Spleen (tissue), 11 donors: Measurements from ENCODE around the gene TDRD7. TPM values are rescaled to one million over a fixed set of nuclear protein-coding genes. Genes with fewer than 3 reads are reported as not detected.

ENCODE experiments used
- DNase-seq: peaks from one replicate; pipeline ENCODE4 v3.0.0-alpha.2; 2020
- H3K27ac ChIP-seq, 8 donors: fragments of 200-600 bp; sonication (generic) in 7 of 8; 1 replicate in 4 of 8; 2 replicates in 4 of 8; pipeline versions ENCODE4 v1.5.0 to v1.8.0; 2016 to 2021; ENCODE audit warnings: inconsistent platforms in 4 of 8, mild to moderate bottlenecking in 4 of 8, moderate library complexity in 1 of 8
- H3K27me3 ChIP-seq, 7 donors: fragments of 200-600 bp; sonication (generic) in 6 of 7; replicated peaks in 1 of 7; 1 replicate in 4 of 7; 2 replicates in 3 of 7; pipeline versions ENCODE4 v1.5.0 to v1.8.0; 2016 to 2021; ENCODE audit warnings: inconsistent platforms in 3 of 7, mild to moderate bottlenecking in 1 of 7
- H3K36me3 ChIP-seq, 6 donors: fragments of 200-600 bp; sonication (generic) in 5 of 6; 1 replicate in 4 of 6; 2 replicates in 2 of 6; pipeline versions ENCODE4 v1.5.0 to v1.8.0; 2016 to 2021; ENCODE audit warnings: inconsistent platforms in 2 of 6
- H3K4me1 ChIP-seq, 6 donors: fragments of 200-600 bp; sonication (generic) in 5 of 6; 1 replicate in 3 of 6; 2 replicates in 3 of 6; pipeline versions ENCODE4 v1.5.0 to v1.8.0; 2016 to 2021; ENCODE audit warnings: inconsistent platforms in 3 of 6
- H3K4me3 ChIP-seq, 8 donors: fragments of 200-600 bp; sonication (generic) in 7 of 8; 1 replicate in 4 of 8; 2 replicates in 4 of 8; pipeline versions ENCODE4 v1.5.0 to v1.8.0; 2016 to 2021; ENCODE audit warnings: inconsistent platforms in 4 of 8, mild to moderate bottlenecking in 4 of 8, moderate library complexity in 2 of 8
- H3K9me3 ChIP-seq, 8 donors: fragments of 200-600 bp; sonication (generic) in 7 of 8; 1 replicate in 4 of 8; 2 replicates in 4 of 8; pipeline versions ENCODE4 v1.5.0 to v1.8.0; 2016 to 2021; ENCODE audit warnings: inconsistent platforms in 4 of 8
- CTCF ChIP-seq, 11 experiments: fragments of 200-600 bp in 7 of 11; fragments of 450-650 bp in 4 of 11; sonication (generic) in 4 of 11; IDR thresholded peaks in 8 of 11; conservative IDR thresholded peaks in 3 of 11; 1 replicate in 7 of 11; 2 replicates in 4 of 11; pipeline versions ENCODE4 v1.4.0 to v1.8.0; 2016 to 2021; ENCODE audit warnings: antibody characterized with exemption in 11 of 11, inconsistent platforms in 4 of 11, mild to moderate bottlenecking in 1 of 11
- POLR2A ChIP-seq, 3 donors: fragments of 450-650 bp; IDR thresholded peaks; one replicate each; pipeline ENCODE4 v1.5.1; 2017; ENCODE audit warnings: antibody characterized with exemption in 3 of 3, mild to moderate bottlenecking in 1 of 3
- POLR2AphosphoS5 ChIP-seq, 3 donors: sonication (generic); formaldehyde crosslinking; IDR thresholded peaks; one replicate each; pipeline ENCODE4 v1.5.1; 2017; ENCODE audit warnings: antibody characterized with exemption in 3 of 3
- WGBS, 5 donors: extraction: QIAGEN DNeasy Blood & Tissue Kit in 3 of 5; methylation state at CpG; one replicate each; pipeline versions ENCODE4 v1.1.5 to v1.1.7; 2013 to 2018; 5-methylcytosine and 5-hydroxymethylcytosine counted together
- intact Hi-C: fragments of 100-400 bp; cut with DNase I; formaldehyde crosslinking; loops from one replicate; pipeline ENCODE4 v1.15.0; 2023; ENCODE audit warnings: low total_unique reads
- polyA plus RNA-seq, 3 donors: library from polyadenylated mRNA; stranded (reverse); fragments of 200-250 nt; gene quantifications; one replicate each; pipeline ENCODE4 v1.2.1, GENCODE V29; 2013
- total RNA-seq, 7 donors: library from RNA; depleted of rRNA in 3 of 7; stranded (reverse); fragments of >200 nt in 3 of 7; fragmentation: NEBNext Ultra II Directional in 4 of 7; extraction: Animal tissue kit (Norgen Biotek cat#: 25700) in 4 of 7; gene quantifications; one replicate each; pipeline versions ENCODE4 v1.1.0 to v1.2.1, GENCODE V29; 2016 to 2021
- donor health status: healthy with polysubstance abuse.
- donor health status: DM: no; HTN: no; CAD: no; lungs with moderate emphysema.
- donor health status: DM: no; HTN: no; CAD: no.
- donor health status: Bipolar disorder and iron deficiency.
- donor health status: healthy.
- donor health status: DM: no; HTN: no; CAD: no.
- donor health status: DM: yes; HTN: yes; CAD: no.

TDRD7 gene
- total and polyA plus RNA-seq, 10 donors: 6.4 to 18.7 (median 15.3) TPM

- no peak overlapping the region for H3K27ac ChIP-seq
- no peaks in the 10 kb centered on the region for H3K27me3 ChIP-seq
- no peak for DNase-seq
- 53 to 77% (median 59%) methylated on average over 9 of the region's 9 CpGs for WGBS, 5 donors
- H3K9me3 ChIP-seq: peaks cover 0 to 6% (median 0%) of the 10 kb centered on the region in 8 donors
- intact Hi-C loops: no loop called here
- no peak for TF ChIP-seq POLR2AphosphoS5 (IDR thresholded peaks at IDR 0.05)
- no peak for TF ChIP-seq CTCF (IDR thresholded peaks at IDR 0.05 in 8 of 11, conservative IDR thresholded peaks at IDR 0.05 in 3 of 11)
- TF ChIP-seq POLR2A (IDR thresholded peaks at IDR 0.05): no peak
- no peaks in the 10 kb centered on the region for H3K4me1 ChIP-seq
- no peaks in the 10 kb centered on the region for H3K36me3 ChIP-seq
- no peak overlapping the region for H3K4me3 ChIP-seq
Measured at GRCh38 chr9:97531888-97532376, 120.0 kb downstream of the TDRD7 start.

- TF ChIP-seq POLR2A (IDR thresholded peaks at IDR 0.05) (no peak), CTCF (IDR thresholded peaks at IDR 0.05 in 8 of 11, conservative IDR thresholded peaks at IDR 0.05 in 3 of 11) (no peak), POLR2AphosphoS5 (IDR thresholded peaks at IDR 0.05) (no peak)
- Histone ChIP-seq H3K9me3 (peaks cover 0 to 6% (median 0%) of the 10 kb centered on the region in 8 donors), H3K4me1 (no peaks in the 10 kb centered on the region), H3K27me3 (no peaks in the 10 kb centered on the region), H3K27ac (no peak overlapping the region), H3K4me3 (no peak overlapping the region), H3K36me3 (no peaks in the 10 kb centered on the region)
- intact Hi-C loops: no loop called here
- DNase-seq: no peak
- 84 to 99% (median 95%) methylated on average over 3 of the region's 3 CpGs for WGBS, 5 donors
Measured at GRCh38 chr9:97534185-97534584, 122.3 kb downstream of the TDRD7 start.

GRCh38 chr9:97534961-97535594 lies 123.2 kb downstream of the TDRD7 start:
- Histone ChIP-seq H3K9me3 (peaks cover 0 to 6% (median 0%) of the 10 kb centered on the region in 8 donors), H3K36me3 (no peaks in the 10 kb centered on the region), H3K4me1 (no peaks in the 10 kb centered on the region), H3K27ac (no peak overlapping the region), H3K27me3 (no peaks in the 10 kb centered on the region), H3K4me3 (no peak overlapping the region)
- intact Hi-C loops: no loop called here
- 86 to 92% (median 90%) methylated on average over 10 of the region's 10 CpGs for WGBS, 5 donors
- DNase-seq: no peak
- TF ChIP-seq CTCF (IDR thresholded peaks at IDR 0.05 in 8 of 11, conservative IDR thresholded peaks at IDR 0.05 in 3 of 11) (no peak), POLR2A (IDR thresholded peaks at IDR 0.05) (no peak), POLR2AphosphoS5 (IDR thresholded peaks at IDR 0.05) (no peak)

- 81 to 92% (median 85%) methylated on average over 5 of the region's 5 CpGs for WGBS, 5 donors
- H3K36me3 ChIP-seq: no peaks in the 10 kb centered on the region
- H3K27me3 ChIP-seq: no peaks in the 10 kb centered on the region
- H3K27ac ChIP-seq: no peak overlapping the region
- DNase-seq: no peak
- TF ChIP-seq POLR2A (IDR thresholded peaks at IDR 0.05): no peak
- TF ChIP-seq POLR2AphosphoS5 (IDR thresholded peaks at IDR 0.05): no peak
- TF ChIP-seq CTCF (IDR thresholded peaks at IDR 0.05 in 8 of 11, conservative IDR thresholded peaks at IDR 0.05 in 3 of 11): no peak
- H3K9me3 ChIP-seq: peaks cover 0 to 6% (median 0%) of the 10 kb centered on the region in 8 donors
- H3K4me1 ChIP-seq: no peaks in the 10 kb centered on the region
- intact Hi-C loops: no loop called here
- no peak overlapping the region for H3K4me3 ChIP-seq
Measured at GRCh38 chr9:97535771-97536170, 123.9 kb downstream of the TDRD7 start.
